Loucy (cell line): ENCODE results near the gene N4BP2.

Source experiments
- EZH2phosphoT487 ChIP-seq: fragments of 200-600 bp; IDR thresholded peaks from 2 replicates; pipeline ENCODE4 v1.6.1; 2018; ENCODE audit warnings: antibody characterized with exemption, mild to moderate bottlenecking, moderate library complexity, borderline replicate concordance
- TF ChIP-seq, protein P1 (sequence below): fragments of 200-600 bp; sonication (generic); conservative IDR thresholded peaks from 2 replicates; pipeline ENCODE4 v1.5.1; 2014; ENCODE audit warnings: mild to moderate bottlenecking, antibody characterized with exemption, low read length

DNA sequence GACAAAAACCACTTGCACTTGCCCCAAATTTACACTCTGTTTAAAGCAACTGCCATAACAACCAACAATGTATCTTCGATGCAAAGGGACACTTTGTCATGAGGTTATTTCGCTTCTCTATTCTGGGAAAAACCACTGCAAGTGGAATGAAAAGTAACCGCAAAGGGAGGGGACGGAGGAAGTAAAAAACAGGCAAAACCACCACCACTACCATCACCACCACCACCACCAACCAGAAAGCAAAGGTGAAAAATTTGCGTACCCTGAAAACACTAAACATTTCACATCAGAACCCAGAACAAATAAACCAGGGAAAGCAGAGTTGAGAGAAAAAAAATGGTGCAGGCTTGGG, 1.2 kb upstream of the N4BP2 start:
- TF ChIP-seq, protein P1, sequence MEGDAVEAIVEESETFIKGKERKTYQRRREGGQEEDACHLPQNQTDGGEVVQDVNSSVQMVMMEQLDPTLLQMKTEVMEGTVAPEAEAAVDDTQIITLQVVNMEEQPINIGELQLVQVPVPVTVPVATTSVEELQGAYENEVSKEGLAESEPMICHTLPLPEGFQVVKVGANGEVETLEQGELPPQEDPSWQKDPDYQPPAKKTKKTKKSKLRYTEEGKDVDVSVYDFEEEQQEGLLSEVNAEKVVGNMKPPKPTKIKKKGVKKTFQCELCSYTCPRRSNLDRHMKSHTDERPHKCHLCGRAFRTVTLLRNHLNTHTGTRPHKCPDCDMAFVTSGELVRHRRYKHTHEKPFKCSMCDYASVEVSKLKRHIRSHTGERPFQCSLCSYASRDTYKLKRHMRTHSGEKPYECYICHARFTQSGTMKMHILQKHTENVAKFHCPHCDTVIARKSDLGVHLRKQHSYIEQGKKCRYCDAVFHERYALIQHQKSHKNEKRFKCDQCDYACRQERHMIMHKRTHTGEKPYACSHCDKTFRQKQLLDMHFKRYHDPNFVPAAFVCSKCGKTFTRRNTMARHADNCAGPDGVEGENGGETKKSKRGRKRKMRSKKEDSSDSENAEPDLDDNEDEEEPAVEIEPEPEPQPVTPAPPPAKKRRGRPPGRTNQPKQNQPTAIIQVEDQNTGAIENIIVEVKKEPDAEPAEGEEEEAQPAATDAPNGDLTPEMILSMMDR: no peak; the same call in 1 of the 2 replicates
- no peak for TF ChIP-seq EZH2phosphoT487
